Measurements from ENCODE around the gene SOWAHC. TPM values are rescaled to one million over a fixed set of nuclear protein-coding genes. Genes with fewer than 3 reads are reported as not detected.

Gene SOWAHC
- total and polyA plus RNA-seq, 2 of the 13 experiments (the other 11 are each of a cell fraction or from before 2014, with no cell fraction given) = 21.2 to 22.5 TPM

GRCh38 chr2:109630441-109631430 lies 16.6 kb downstream of the SOWAHC start (continued):
- TF ChIP-seq TEAD2 (CRISPR knock-in tag; IDR thresholded peaks at IDR 0.05) (no peak), ZNF556 (CRISPR knock-in tag; IDR thresholded peaks at IDR 0.05; ENCODE audit: borderline replicate concordance) (0 out of 2 replicates have a peak, but pooled peaks have one; percentile 20), ZNF564 (CRISPR knock-in tag; IDR thresholded peaks at IDR 0.05) (no peak), SP140L (CRISPR knock-in tag; IDR thresholded peaks at IDR 0.05; ENCODE audit: borderline replicate concordance) (no peak), RXRB (CRISPR knock-in tag; IDR thresholded peaks at IDR 0.05; ENCODE audit: borderline replicate concordance) (peak; percentile 83), ZSCAN5A (CRISPR knock-in tag; IDR thresholded peaks at IDR 0.05; ENCODE audit: borderline replicate concordance) (no peak), TARDBP (CRISPR knock-in tag; IDR thresholded peaks at IDR 0.05) (peak; percentile 64; the same call in 1 of the 2 replicates), FOSL1 (CRISPR knock-in tag; IDR thresholded peaks at IDR 0.05; ENCODE audit: borderline replicate concordance) (no peak), PHF8 (CRISPR knock-in tag; IDR thresholded peaks at IDR 0.05) (no peak), E2F5 (CRISPR knock-in tag; conservative IDR thresholded peaks at IDR 0.05) (no peak), ZNF446 (CRISPR knock-in tag; IDR thresholded peaks at IDR 0.05) (no peak), RBM39 (IDR thresholded peaks at IDR 0.05; ENCODE audit: low read depth, low read length, poor library complexity, severe bottlenecking) (no peak), ZNF382 (CRISPR knock-in tag; IDR thresholded peaks at IDR 0.05; ENCODE audit: borderline replicate concordance) (no peak)
- TF ChIP-seq, protein P1, sequence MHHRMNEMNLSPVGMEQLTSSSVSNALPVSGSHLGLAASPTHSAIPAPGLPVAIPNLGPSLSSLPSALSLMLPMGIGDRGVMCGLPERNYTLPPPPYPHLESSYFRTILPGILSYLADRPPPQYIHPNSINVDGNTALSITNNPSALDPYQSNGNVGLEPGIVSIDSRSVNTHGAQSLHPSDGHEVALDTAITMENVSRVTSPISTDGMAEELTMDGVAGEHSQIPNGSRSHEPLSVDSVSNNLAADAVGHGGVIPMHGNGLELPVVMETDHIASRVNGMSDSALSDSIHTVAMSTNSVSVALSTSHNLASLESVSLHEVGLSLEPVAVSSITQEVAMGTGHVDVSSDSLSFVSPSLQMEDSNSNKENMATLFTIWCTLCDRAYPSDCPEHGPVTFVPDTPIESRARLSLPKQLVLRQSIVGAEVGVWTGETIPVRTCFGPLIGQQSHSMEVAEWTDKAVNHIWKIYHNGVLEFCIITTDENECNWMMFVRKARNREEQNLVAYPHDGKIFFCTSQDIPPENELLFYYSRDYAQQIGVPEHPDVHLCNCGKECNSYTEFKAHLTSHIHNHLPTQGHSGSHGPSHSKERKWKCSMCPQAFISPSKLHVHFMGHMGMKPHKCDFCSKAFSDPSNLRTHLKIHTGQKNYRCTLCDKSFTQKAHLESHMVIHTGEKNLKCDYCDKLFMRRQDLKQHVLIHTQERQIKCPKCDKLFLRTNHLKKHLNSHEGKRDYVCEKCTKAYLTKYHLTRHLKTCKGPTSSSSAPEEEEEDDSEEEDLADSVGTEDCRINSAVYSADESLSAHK (CRISPR knock-in tag; IDR thresholded peaks at IDR 0.05; ENCODE audit: borderline replicate concordance) = no peak
- TF ChIP-seq, protein P2, sequence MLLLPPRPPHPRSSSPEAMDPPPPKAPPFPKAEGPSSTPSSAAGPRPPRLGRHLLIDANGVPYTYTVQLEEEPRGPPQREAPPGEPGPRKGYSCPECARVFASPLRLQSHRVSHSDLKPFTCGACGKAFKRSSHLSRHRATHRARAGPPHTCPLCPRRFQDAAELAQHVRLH (CRISPR knock-in tag; IDR thresholded peaks at IDR 0.05; ENCODE audit: borderline replicate concordance, low read depth) = peak; percentile 80; the same call in 1 of the 2 replicates
- TF ChIP-seq, protein P3, sequence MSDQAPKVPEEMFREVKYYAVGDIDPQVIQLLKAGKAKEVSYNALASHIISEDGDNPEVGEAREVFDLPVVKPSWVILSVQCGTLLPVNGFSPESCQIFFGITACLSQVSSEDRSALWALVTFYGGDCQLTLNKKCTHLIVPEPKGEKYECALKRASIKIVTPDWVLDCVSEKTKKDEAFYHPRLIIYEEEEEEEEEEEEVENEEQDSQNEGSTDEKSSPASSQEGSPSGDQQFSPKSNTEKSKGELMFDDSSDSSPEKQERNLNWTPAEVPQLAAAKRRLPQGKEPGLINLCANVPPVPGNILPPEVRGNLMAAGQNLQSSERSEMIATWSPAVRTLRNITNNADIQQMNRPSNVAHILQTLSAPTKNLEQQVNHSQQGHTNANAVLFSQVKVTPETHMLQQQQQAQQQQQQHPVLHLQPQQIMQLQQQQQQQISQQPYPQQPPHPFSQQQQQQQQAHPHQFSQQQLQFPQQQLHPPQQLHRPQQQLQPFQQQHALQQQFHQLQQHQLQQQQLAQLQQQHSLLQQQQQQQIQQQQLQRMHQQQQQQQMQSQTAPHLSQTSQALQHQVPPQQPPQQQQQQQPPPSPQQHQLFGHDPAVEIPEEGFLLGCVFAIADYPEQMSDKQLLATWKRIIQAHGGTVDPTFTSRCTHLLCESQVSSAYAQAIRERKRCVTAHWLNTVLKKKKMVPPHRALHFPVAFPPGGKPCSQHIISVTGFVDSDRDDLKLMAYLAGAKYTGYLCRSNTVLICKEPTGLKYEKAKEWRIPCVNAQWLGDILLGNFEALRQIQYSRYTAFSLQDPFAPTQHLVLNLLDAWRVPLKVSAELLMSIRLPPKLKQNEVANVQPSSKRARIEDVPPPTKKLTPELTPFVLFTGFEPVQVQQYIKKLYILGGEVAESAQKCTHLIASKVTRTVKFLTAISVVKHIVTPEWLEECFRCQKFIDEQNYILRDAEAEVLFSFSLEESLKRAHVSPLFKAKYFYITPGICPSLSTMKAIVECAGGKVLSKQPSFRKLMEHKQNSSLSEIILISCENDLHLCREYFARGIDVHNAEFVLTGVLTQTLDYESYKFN (CRISPR knock-in tag; conservative IDR thresholded peaks at IDR 0.05) = peak; percentile 76
- TF ChIP-seq, protein P4, sequence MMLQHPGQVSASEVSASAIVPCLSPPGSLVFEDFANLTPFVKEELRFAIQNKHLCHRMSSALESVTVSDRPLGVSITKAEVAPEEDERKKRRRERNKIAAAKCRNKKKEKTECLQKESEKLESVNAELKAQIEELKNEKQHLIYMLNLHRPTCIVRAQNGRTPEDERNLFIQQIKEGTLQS (CRISPR knock-in tag; IDR thresholded peaks at IDR 0.05) = no peak
